Type B pancreatic cell (in vitro differentiated cells): Measurements from ENCODE around the gene BTN3A1. TPM values are rescaled to one million over a fixed set of nuclear protein-coding genes. Genes with fewer than 3 reads are reported as not detected.
A peak's percentile ranks its signal among the peaks of the same experiment; 100 is the strongest.
"Not testable (repeated sequence)": the region's sequence is repeated elsewhere in the genome, so short reads cannot be mapped to it uniquely, and the experiment has no call there.

Experiments
- DNase-seq: peaks from one replicate; pipeline ENCODE4 v3.0.0; 2021; ENCODE audit warnings: mixed read lengths; ENCODE audit not compliant: unreplicated experiment; ENCODE audit errors: extremely low spot score
- H3K27ac Mint-ChIP-seq: 2 replicates; pipeline ENCODE4 v1.8.0; 2021; ENCODE audit warnings: mild to moderate bottlenecking, mixed read lengths
- H3K27me3 Mint-ChIP-seq: 2 replicates; pipeline ENCODE4 v1.8.0; 2021; ENCODE audit warnings: mixed read lengths
- H3K36me3 Mint-ChIP-seq: 2 replicates; pipeline ENCODE4 v1.8.0; 2021; ENCODE audit warnings: mixed read lengths
- H3K4me1 Mint-ChIP-seq: one replicate; pipeline ENCODE4 v1.8.0; 2021; ENCODE audit warnings: mixed read lengths; ENCODE audit not compliant: unreplicated experiment
- H3K4me3 Mint-ChIP-seq: 2 replicates; pipeline ENCODE4 v1.8.0; 2021; ENCODE audit warnings: mild to moderate bottlenecking, mixed read lengths
- H3K9me3 Mint-ChIP-seq: 2 replicates; pipeline ENCODE4 v1.8.0; 2021; ENCODE audit warnings: mixed read lengths
- total RNA-seq: library from RNA; stranded (reverse); gene quantifications from 2 replicates; pipeline ENCODE4 v1.2.1, GENCODE V29; 2021; ENCODE audit warnings: low replicate concordance
- TF ChIP-seq, protein P1 (sequence below): fragments of 200-600 bp; sonication (generic); conservative IDR thresholded peaks from 2 replicates; pipeline ENCODE4 v1.5.0; 2021; ENCODE audit warnings: antibody characterized with exemption, mild to moderate bottlenecking

Gene BTN3A1
- total RNA-seq, 1 donor from 2014 or later = 19.6 TPM

DNA sequence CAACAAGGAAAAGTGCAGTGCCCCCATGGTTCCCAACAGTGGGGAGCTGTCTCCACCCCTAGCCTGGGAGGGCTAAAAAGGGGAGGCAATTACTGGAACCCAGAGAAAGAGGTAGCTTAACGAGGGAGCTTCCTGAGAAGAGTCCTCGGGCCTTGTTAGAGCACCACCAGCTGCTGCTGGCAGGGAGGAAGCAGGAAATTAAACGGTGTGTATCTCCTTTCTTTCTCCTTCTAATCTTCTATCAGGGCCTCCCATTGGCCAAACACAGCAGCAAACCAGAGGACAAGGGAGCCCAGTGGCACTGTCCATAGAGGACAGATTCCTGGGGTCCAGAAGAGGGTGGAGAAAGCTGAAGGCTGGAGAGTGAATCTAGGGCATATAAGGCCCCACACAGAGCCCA, 26.8 kb upstream of the BTN3A1 start:
- Mint-ChIP-seq H3K4me3 (no peak overlapping the region), H3K36me3 (peaks cover 4% of the 10 kb centered on the region), H3K4me1 (peaks cover 6% of the 10 kb centered on the region), H3K27ac (no peak overlapping the region), H3K9me3 (no peaks in the 10 kb centered on the region), H3K27me3 (no peaks in the 10 kb centered on the region)
- DNase-seq = no peak
- TF ChIP-seq, protein P1, sequence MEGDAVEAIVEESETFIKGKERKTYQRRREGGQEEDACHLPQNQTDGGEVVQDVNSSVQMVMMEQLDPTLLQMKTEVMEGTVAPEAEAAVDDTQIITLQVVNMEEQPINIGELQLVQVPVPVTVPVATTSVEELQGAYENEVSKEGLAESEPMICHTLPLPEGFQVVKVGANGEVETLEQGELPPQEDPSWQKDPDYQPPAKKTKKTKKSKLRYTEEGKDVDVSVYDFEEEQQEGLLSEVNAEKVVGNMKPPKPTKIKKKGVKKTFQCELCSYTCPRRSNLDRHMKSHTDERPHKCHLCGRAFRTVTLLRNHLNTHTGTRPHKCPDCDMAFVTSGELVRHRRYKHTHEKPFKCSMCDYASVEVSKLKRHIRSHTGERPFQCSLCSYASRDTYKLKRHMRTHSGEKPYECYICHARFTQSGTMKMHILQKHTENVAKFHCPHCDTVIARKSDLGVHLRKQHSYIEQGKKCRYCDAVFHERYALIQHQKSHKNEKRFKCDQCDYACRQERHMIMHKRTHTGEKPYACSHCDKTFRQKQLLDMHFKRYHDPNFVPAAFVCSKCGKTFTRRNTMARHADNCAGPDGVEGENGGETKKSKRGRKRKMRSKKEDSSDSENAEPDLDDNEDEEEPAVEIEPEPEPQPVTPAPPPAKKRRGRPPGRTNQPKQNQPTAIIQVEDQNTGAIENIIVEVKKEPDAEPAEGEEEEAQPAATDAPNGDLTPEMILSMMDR = no peak

DNA sequence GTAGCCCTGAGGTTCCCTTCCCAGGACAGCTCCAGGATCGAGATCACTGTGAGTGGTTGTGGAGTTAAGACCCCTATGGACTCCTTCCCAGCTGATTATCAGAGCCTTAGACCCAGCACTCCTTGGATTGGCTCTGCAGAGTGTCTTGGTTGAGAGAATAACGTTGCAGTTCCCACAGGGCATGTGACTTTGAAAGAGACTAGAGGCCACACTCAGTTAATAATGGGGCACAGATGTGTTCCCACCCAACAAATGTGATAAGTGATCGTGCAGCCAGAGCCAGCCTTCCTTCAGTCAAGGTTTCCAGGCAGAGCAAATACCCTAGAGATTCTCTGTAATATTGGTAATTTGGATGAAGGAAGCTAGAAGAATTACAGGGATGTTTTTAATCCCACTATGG, 24.4 kb upstream of the BTN3A1 start:
- no peak overlapping the region for H3K27ac Mint-ChIP-seq
- TF ChIP-seq, protein P1 = no peak
- DNase-seq = no peak
- H3K27me3 Mint-ChIP-seq = no peaks in the 10 kb centered on the region
- peaks cover 4% of the 10 kb centered on the region for H3K36me3 Mint-ChIP-seq
- peaks cover 10% of the 10 kb centered on the region for H3K4me1 Mint-ChIP-seq
- H3K4me3 Mint-ChIP-seq = no peak overlapping the region
- no peaks in the 10 kb centered on the region for H3K9me3 Mint-ChIP-seq

DNA sequence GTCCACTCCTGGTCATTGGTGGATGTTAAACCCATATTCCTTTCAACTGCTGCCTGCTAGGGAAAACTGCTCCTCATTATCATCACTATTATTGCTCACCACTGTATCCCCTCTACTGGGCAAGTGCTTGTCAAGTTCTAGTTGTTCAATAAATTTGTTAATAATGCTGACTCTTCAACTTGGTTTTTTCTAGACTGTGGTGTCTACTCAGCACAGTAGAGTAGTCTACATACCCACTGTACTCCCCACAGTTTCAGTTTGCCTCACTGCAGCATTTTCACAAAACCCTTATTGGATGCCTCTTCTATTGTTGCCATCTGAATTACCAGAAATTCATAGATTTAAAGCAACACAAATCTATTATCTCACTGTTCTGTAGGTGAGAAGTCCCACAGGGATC, 23.9 kb upstream of the BTN3A1 start:
- not testable (repeated sequence) for H3K36me3 Mint-ChIP-seq, DNase-seq, H3K9me3 Mint-ChIP-seq, H3K27ac Mint-ChIP-seq, H3K4me3 Mint-ChIP-seq, H3K27me3 Mint-ChIP-seq
- peaks cover 14% of the 10 kb centered on the region for H3K4me1 Mint-ChIP-seq

DNA sequence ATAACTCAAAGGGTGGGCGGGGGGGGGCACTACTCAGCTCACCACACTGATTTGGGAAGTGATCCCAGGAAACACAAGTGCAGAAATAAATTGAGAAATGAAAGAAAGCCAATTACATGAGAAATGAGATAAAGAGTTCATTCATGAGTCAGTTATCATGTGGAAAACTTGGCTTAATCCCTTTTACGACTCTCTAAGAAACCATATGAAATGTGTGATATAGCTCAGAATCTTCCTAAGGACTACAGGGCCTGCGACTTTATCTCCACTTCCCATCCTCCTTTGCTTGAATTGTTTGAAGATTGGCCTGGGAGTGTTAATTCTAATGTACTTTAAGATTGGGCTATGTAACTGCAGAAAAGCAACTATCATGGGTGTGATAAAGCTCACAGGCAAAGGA, 22.8 kb upstream of the BTN3A1 start:
- Mint-ChIP-seq H3K4me3 (no peak overlapping the region), H3K27ac (no peak overlapping the region), H3K27me3 (no peaks in the 10 kb centered on the region), H3K36me3 (no peaks in the 10 kb centered on the region), H3K9me3 (no peaks in the 10 kb centered on the region), H3K4me1 (peaks cover 18% of the 10 kb centered on the region)
- TF ChIP-seq, protein P1 = no peak
- no peak for DNase-seq

DNA sequence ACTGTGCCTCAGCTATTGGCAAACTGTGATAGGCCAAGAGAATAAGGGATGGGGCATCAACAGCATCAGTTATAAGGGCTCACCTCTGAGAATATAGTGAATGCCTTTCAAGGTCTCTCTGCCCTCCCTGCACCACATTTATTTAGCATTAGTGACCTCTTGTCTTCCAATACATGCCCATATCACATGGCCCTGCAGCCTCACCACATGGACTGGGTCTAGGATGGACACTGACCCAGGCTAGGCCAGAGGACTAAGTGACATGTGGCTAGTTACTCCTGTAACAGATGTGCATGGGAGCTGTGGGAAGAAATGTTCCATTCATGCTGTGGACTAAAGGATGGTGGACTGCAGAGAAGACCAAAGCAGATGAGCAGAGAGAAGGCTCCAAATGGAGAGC, 22.3 kb upstream of the BTN3A1 start:
- H3K4me3 Mint-ChIP-seq = no peak overlapping the region
- no peaks in the 10 kb centered on the region for H3K27me3 Mint-ChIP-seq

DNA sequence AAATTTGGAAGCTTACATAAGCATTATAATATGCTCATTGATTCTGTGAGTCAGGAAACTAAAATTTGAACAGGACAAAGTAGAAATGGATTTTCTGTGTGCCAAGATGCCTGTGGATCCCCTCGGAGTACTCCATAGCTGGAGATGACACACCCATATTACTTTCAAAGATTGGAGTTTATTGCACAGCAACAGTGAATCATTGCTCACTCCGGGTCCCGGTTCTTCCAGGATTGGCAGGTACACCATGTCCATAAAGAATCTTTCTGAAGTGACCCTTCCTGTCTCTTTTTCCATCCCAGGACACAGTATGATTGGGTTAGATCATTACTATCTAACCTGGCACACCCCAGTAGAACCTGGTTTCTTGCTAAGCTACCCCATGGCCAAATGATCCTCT, 21.8 kb upstream of the BTN3A1 start:
- H3K9me3 Mint-ChIP-seq = no peaks in the 10 kb centered on the region
- H3K4me1 Mint-ChIP-seq = peaks cover 18% of the 10 kb centered on the region
- no peaks in the 10 kb centered on the region for H3K27me3 Mint-ChIP-seq
- TF ChIP-seq, protein P1 = no peak
- H3K36me3 Mint-ChIP-seq = no peaks in the 10 kb centered on the region
- peak overlapping the region; percentile 48 for H3K27ac Mint-ChIP-seq
- DNase-seq = no peak
- H3K4me3 Mint-ChIP-seq = no peak overlapping the region

More for the DNA sequence above, 22.3 kb upstream of the BTN3A1 start:
- Mint-ChIP-seq H3K4me1 (peaks cover 18% of the 10 kb centered on the region), H3K9me3 (no peaks in the 10 kb centered on the region), H3K27ac (no peak overlapping the region), H3K36me3 (no peaks in the 10 kb centered on the region)
- no peak for DNase-seq
- TF ChIP-seq, protein P1 = no peak
